IPS-11a (cell line): Measurements from ENCODE around the gene SEMA3C.
"Not testable (repeated sequence)": the region's sequence is repeated elsewhere in the genome, so short reads cannot be mapped to it uniquely, and the experiment has no call there.

Source experiments
- H3K4me3 ChIP-seq: one replicate; pipeline ENCODE4 v1.5.1; 2013; ENCODE audit warnings: low read depth, low read length, control low read depth

The SEMA3C gene

DNA sequence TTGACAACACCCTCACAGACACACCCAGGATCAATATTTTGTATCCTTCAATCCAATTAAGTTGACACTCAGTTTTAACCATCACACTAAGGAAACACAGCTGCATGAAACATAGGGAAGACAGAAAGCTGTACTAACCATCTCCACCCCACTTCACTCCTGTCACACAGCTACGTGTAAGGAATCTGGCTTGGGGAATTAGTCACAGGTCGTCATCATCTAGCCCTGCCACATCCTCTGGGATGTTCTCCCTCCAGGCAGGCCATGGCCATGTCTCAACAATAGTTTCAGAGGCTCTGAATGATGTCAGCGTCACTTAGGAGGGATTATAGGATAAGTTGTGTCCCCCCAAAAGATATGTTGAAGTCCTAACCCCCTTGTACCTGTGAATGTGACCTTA is 10.8 kb upstream of the SEMA3C start:
- H3K4me3 ChIP-seq, result no peak overlapping the region

DNA sequence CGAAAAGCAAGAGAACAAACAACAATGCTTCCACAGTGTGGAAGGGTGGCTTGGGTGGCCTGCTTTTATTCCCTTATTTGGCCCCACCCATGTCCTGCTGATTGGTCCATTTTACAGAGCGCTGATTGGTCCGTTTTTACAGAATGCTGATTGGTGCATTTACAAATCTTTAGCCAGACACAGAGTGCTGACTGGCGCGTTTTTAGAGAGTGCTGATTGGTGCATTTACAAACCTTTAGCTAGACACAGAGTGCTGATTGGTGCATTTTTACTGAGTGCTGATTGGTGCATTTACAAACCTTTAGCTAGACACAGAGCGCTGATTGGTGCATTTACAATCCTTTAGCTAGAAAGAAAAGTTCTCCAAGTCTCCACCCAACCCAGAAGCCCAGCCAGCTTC is 8.1 kb upstream of the SEMA3C start:
- H3K4me3 ChIP-seq, result not testable (repeated sequence)

DNA sequence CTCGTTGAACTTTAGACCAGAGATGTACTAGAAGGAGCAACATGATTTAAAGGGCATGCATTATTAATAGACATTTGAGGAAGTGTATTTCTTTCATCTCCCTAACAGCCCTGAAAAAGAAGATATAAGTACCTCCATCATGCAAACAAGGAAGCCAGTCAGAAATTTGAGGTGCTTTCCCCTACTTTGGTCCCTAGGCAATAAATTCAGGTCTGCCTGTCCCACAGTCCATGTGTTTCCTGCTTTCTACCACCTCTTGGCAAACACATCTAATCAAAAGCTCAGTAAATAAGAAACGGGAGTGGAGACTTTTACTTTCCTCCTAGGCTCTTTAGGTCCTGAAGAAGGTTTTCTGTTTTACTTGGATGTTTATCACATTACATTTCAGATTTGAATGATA is 5.2 kb upstream of the SEMA3C start:
- no peak overlapping the region for H3K4me3 ChIP-seq

DNA sequence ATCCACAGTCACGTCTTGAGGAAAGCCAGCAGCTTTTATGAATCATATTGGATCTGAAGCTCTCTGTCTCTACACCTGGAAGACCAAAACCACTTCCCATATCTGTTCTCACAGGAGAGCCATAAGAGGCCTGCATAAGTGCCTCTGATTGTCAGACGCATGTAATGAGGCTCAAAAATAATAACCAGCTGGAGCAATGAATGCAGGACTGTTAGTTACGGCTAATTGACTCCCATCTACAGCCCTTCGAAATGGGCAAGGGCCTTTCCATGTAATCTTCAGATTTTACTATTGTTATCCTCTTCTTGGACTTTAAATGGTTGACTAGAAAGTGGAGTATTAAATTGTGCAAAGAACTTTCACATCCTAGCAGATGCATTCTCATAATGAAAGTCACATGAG is 4.4 kb upstream of the SEMA3C start:
- no peak overlapping the region for H3K4me3 ChIP-seq

DNA sequence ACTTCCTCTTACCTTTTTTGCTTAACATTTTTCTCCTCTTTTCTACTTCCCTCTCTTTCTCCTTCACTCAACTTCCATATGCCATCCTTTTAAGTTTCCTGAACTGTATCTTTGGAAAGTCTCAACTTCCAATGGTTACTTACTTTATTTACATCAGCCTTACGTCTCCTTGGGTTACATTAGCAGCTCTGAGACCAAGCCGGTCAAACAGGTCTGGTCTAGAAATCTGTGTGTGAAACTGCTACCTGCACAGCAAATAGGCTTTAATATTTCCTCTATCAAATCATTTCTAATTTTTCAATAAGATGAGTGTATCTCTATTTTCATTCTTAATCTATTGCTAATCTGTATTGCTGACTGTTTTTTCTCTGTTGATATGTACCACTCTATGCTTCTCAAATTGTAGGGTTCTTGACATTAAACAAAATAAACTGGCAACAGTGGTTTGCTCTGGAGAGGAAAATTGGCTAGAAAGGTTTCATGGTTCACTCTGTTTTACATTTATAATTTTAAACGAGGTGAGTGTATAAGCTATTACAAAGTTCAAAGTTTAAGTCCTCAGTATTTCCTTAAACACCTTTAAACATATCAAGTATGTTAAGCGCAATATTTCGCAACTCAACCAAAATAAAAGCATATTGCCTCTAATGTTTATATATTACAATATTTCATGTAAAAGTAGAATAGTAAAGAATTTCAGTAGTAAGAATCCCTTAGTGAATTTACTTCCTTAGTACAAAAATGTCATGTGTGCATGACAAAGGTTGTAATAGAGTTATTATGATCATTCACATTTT is 3.6 kb upstream of the SEMA3C start:
- H3K4me3 ChIP-seq, result no peak overlapping the region

DNA sequence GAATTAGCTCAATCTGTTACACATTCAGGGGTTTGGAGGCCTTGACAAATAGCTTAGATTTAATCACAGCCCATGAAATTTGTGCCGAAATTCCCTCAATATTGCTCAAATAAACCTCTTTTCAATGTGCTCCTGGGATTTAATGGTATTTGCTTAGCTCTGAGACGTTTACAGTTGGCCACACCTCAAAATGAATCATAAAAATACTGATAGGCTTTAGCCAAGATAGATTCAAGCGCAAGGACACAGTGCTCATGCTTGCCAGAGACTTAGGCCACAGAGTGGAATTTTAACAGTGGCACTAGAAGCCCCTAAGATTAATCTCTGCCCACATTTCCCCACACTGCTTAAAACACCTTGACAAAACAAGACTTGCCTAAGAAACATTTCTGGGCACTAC is 2.3 kb upstream of the SEMA3C start:
- H3K4me3 ChIP-seq, result no peak overlapping the region

DNA sequence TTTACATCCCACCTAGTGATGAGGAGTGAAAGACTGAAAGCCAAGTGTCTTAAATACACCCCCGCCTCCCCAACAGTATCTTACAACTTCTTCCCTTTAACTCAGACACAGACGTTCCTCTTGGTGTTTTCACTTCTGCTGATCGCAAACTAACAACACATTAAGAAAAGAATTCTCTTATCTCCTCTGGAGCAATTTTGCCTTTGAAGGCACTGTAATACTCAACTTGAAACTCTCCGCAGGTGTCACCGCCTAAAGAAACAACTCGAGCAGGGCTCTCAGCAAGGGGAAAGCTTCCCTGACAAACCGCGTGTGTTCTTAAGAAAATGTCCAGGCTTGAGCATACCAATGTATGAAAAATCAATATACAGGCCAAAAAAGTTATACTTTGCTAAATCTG is 452 bp downstream of the SEMA3C start:
- H3K4me3 ChIP-seq, result peak overlapping the region; percentile 35

DNA sequence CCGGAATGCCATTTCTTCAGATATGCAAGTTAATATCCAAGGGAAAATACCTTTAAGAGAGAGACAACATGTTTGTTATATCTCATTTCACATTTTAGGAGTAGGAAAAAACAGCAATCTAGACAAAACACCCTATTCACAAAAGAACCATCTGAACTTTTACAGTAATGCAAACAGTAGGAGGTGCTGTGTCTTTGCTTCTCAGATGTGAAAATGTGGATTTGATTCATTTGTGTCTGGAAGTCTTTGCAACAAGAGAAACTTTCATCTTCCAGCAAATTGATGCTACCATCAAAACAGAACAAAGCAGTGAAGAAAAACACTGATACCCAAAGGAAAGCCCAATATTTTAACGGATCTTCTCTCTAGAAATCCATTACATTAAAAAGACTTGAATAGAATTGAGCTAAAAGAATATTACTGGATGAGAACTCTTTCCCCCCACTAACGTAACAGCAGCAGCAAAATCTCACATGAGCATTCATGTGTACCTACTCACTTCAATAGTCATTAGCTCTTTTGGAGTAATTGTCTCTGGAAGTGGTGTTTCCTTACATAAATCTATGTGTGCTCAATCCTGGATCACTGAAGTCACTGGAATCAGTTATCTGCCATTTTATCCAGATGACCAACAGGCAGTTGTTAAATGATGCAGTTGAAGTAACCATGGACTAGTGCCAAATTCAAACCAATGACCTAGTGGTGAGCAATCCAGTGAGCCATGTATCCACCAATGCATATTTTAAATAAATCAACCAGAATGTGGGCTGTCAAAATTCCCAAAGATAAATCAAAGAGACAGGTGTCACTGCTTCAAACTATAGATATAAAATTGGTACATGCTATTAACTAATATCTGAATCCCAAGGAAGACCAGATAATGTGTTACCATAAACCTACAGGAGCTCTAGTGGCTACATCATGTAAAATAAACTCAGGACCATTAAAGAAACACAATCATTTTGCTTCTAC is 1.8 kb downstream of the SEMA3C start:
- no peak overlapping the region for H3K4me3 ChIP-seq

GRCh38 chr7:80910228-80910627 is 8.6 kb downstream of the SEMA3C start:
- H3K4me3 ChIP-seq, result no peak overlapping the region

- no peak overlapping the region for H3K4me3 ChIP-seq
These were observed 10.5 kb downstream of the SEMA3C start for GRCh38 chr7:80908360-80908797.

GRCh38 chr7:80907612-80908011 is 11.2 kb downstream of the SEMA3C start:
- no peak overlapping the region for H3K4me3 ChIP-seq

GRCh38 chr7:80907141-80907601 is 11.7 kb downstream of the SEMA3C start:
- no peak overlapping the region for H3K4me3 ChIP-seq

DNA sequence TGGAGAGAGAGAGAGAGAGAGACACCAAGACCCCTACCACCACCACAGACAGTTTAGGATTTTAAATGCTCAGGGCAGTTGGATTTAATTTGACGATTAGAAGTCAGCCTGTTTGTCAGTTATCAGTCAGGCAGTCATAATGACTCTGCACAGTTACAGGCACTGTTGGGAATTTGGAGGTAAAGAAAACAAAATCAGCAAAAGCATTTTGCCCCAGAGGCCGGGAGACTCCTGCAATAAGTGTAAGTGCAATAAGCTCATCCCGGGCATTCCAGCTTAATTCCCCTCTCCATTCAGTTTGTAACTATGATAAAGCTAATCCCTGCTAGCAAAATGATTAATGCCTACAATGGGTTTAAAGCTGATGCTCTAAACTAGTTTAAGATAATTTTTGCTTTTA is 13.5 kb downstream of the SEMA3C start:
- no peak overlapping the region for H3K4me3 ChIP-seq

GRCh38 chr7:80902716-80903308 is 16.0 kb downstream of the SEMA3C start:
- H3K4me3 ChIP-seq, result no peak overlapping the region

GRCh38 chr7:80902019-80902418 is 16.8 kb downstream of the SEMA3C start:
- H3K4me3 ChIP-seq, result no peak overlapping the region

DNA sequence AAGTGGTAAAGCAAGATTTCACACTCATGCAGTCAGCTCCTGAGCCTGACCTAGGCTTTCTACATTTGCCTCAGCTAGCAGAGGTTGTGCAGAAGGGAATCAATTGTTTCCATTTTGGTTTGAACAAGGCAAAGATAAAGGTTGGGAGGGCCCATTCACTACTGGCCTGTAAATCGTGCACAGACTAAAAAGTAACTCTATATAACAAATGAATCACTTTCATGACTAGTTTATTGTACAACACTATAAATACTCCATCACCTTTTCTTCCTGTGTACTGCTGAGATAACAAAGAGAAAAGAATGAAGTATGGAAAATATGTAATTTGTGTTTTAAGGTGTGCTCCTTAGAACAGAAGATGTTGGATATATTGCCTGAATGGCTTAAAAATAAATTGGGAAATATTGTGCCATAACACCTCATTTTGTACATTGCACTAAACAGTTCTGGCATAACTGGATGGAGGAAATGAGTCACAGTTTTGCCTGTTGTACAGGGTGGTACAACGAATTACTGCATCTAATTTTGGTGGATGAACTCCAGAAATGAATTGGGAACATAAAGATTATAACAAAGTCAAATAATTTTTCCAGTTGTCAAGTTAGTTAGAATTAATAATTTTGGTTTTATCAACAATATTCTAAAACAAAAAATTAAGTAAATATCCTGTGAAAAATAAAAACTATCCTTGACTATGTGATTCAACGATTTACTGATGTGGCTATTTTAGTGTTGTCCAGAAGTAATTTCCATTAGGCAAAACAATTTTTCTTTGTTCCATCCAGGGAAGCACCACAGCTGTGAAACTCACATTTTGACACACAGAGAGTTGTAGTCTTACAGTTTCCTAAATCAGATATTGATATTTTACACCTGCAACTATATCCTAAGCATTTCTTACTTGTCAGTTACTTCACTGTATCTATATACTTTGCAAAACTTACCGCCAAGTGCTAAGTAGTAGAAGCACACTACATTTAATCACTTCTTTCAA is 18.0 kb downstream of the SEMA3C start:
- no peak overlapping the region for H3K4me3 ChIP-seq

DNA sequence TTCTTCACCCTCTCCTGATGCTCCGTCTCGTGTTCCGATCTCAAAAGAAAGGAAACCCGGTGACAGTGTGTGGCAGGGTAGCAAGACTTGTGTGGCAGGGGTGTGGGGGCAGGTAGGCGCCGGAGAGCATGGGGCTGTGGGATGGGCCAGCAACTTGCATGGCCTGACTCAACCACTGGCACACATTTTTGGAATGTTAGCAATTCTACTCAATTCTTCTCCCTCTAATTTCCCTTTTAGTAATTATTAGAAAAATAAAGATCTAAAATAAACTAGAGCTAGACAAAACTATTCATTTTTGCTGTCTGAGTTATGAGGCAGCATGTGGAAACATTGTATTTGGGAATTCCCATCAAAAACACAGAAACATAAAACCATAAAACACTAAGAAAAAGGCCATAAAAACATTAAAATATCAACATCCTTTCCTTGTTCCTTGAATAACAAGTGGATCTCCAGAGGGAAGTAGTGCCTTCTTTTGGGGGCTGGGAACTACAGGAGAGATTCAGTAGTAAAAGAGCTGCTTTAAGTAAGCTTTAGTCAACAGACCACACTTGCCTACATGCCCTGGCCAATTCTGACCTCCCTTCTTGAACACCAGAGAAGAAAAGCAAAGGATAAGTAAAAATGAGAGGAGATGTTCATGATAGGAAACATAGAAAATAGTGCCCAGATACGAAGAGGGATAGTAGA is 21.8 kb downstream of the SEMA3C start:
- H3K4me3 ChIP-seq, result no peak overlapping the region

DNA sequence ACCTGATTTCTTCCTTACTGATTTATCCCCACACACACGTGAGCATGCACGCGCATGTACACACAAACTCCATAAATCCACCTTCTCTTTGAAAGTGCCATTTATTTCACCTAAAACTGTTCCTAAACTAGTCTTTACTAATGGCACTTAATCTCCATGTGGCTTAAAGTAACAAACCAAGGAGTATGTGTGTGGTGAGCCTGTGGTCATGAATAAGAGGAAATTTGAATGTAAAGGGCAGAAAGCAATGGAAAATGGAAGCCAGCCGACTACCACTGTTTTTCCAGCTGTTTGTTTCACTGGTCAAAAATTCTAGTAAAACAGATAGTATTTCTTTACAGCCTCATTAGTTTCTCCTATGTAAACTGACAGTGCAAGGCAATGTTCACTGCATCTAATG is 23.8 kb downstream of the SEMA3C start:
- no peak overlapping the region for H3K4me3 ChIP-seq

- no peak overlapping the region for H3K4me3 ChIP-seq
These were observed 27.6 kb downstream of the SEMA3C start for GRCh38 chr7:80891259-80891544.
